ENCODE results near the gene EXT2. TPM values are rescaled to one million over a fixed set of nuclear protein-coding genes. Genes with fewer than 3 reads are reported as not detected.

EXT2 gene
- total and polyA plus RNA-seq, 8 donors: 14.4 to 36.3 (median 24.9) TPM

DNA sequence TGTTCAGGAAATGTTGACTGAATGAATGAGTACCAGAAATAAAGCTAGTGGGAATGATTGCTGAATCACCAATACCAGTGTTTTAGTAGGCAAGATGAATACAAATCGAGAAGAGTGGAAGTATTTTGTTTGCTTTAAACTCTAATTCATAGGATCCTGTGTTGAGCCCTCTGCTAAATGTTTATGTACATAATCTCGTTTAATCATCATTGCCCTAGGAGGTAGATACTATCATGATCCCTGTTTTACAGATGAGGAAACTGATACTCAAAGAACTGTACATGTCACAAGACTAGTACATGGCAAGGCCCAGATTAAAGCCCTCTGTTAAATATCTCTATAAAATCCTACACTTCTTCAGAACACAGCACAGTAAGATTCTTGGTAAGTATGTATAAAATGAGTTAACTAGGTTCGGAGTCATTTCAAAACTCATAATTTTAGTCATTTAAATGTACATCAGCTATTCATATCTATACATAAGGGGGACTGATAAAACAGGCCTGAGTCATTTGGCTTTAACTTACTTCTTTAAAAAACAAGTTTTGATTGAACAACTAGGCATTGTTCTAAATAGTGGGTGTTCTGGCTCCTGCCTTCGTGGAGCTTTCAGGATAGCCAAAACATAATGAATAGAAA is 97.1 kb downstream of the EXT2 start:
- 80 to 87% methylated on average over 4 of the region's 4 CpGs for WGBS, 2 donors
- no peak for ATAC-seq
- no peaks in the 10 kb centered on the region for H3K4me1 ChIP-seq

DNA sequence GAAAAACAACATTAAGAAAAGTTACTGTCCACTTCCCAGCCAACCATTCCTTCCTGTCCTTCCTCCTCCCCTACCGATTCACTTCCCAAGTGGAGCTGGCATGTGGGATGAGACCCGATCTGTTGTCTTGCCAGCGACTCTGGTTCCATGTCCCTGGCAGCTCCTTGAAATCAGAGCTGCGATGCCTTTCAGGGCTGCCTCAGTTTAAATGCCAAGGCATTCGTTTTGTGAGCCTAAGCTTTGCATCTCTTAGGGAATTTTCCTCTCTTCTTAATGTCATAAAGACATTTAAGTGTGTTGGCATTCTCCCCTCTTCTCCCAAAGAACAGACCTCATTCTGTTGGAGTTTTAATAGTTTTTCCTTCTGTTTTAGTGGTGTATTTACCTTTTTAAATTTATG is 98.4 kb downstream of the EXT2 start:
- no peaks in the 10 kb centered on the region for H3K36me3 ChIP-seq
- H3K4me3 ChIP-seq: no peak overlapping the region
- WGBS, 2 donors: 95 to 97% methylated on average over 5 of the region's 5 CpGs
- H3K27me3 ChIP-seq: no peaks in the 10 kb centered on the region
- TF ChIP-seq, protein P1, sequence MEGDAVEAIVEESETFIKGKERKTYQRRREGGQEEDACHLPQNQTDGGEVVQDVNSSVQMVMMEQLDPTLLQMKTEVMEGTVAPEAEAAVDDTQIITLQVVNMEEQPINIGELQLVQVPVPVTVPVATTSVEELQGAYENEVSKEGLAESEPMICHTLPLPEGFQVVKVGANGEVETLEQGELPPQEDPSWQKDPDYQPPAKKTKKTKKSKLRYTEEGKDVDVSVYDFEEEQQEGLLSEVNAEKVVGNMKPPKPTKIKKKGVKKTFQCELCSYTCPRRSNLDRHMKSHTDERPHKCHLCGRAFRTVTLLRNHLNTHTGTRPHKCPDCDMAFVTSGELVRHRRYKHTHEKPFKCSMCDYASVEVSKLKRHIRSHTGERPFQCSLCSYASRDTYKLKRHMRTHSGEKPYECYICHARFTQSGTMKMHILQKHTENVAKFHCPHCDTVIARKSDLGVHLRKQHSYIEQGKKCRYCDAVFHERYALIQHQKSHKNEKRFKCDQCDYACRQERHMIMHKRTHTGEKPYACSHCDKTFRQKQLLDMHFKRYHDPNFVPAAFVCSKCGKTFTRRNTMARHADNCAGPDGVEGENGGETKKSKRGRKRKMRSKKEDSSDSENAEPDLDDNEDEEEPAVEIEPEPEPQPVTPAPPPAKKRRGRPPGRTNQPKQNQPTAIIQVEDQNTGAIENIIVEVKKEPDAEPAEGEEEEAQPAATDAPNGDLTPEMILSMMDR (IDR thresholded peaks at IDR 0.05): no peak
- H3K4me1 ChIP-seq: no peaks in the 10 kb centered on the region
- no peak for DNase-seq
- intact Hi-C loops (cut with DNase I): no loop called here
- no peak for FAIRE-seq
- H3K27ac ChIP-seq: no peak overlapping the region
- ATAC-seq: no peak
- H3K9me3 ChIP-seq: no peaks in the 10 kb centered on the region

More for the DNA sequence above, 97.1 kb downstream of the EXT2 start:
- intact Hi-C loops (cut with DNase I): no loop called here
- H3K9me3 ChIP-seq: no peaks in the 10 kb centered on the region
- FAIRE-seq (no peak), DNase-seq (no peak)
- H3K36me3 ChIP-seq: no peaks in the 10 kb centered on the region
- TF ChIP-seq, protein P1 (IDR thresholded peaks at IDR 0.05): no peak
- no peak overlapping the region for H3K4me3 ChIP-seq
- H3K27ac ChIP-seq: no peak overlapping the region
- H3K27me3 ChIP-seq: no peaks in the 10 kb centered on the region

DNA sequence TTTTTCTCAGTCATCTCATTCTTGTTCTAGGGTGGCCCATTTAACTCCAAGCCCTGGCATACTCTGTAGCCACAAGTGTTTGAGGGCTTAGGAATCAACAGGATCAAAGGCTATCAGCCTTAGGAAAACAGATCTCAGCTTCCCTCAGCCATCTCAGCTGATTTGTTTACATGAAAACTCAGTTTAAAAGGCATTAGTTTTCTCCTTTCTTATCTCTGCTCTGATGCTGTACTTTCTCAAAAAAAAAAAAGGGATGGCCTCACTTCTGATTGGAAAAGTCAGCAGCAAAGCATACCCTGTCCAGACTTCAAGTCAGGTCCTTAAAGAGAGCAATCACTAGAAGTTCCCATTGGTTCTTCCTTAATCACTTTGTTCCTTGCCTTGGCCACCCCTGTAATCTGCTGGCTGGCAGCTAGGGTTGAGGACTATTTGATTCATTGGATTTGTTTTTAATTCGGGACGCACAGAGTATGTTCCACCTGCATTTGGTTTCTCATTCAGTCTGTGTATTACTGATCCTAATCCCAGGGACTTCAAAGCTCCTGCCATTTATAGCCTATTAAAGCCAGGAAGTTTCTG is 102.8 kb downstream of the EXT2 start:
- no peaks in the 10 kb centered on the region for H3K36me3 ChIP-seq
- no peak overlapping the region for H3K27ac ChIP-seq
- no peaks in the 10 kb centered on the region for H3K27me3 ChIP-seq
- intact Hi-C loops (cut with DNase I): no loop called here
- H3K9me3 ChIP-seq: no peaks in the 10 kb centered on the region
- FAIRE-seq: no peak
- ATAC-seq: no peak
- no peak overlapping the region for H3K4me3 ChIP-seq
- no peak for DNase-seq
- 79 to 80% methylated on average over 2 of the region's 2 CpGs for WGBS, 2 donors
- TF ChIP-seq, protein P1 (IDR thresholded peaks at IDR 0.05): no peak
- H3K4me1 ChIP-seq: no peaks in the 10 kb centered on the region

DNA sequence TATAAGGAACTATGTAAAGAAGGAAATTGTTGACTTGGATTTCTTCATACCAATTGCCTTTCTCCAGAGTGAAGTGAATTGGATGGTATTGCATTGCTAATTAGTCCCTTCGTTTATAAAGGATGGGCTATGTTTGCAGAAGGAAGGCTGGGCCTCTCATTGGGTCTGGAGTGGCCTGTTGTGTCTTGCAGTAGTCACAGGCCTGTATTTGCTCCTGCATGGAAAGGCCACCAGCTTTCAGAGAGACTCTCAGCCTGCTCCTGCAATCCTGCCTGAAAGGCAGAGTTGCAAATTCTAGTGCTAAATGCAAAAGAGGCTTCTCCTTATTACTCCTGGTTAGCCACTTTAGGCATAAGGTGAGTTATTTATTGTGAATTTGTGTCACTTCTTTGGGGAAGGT is 103.8 kb downstream of the EXT2 start:
- FAIRE-seq: no peak
- Histone ChIP-seq H3K4me3 (no peak overlapping the region), H3K27ac (no peak overlapping the region), H3K4me1 (no peaks in the 10 kb centered on the region), H3K36me3 (no peaks in the 10 kb centered on the region), H3K27me3 (no peaks in the 10 kb centered on the region), H3K9me3 (no peaks in the 10 kb centered on the region)
- DNase-seq: no peak
- no peak for ATAC-seq
- WGBS, 2 donors: 84 to 95% methylated on average over 1 of the region's 1 CpG
- intact Hi-C loops (cut with DNase I): no loop called here
- TF ChIP-seq, protein P1 (IDR thresholded peaks at IDR 0.05): no peak

DNA sequence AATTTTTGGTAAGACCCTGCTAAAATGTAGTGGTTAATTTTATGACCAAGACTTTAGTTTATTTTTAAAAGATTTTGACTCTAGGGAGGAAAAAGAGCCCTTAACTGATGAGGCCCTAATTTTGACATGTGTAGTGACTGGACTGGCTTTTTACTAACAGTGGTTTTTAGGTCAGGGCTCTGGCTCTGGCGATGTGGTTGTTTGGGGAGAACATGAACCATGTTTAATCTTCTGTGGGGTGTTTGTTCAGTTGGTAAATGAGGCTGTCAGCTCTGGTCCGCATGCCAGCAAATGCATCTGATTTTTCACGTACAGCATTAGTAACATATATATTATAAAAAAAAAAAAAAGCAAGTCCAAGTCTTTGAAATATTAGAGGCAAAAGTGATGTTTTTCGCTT is 104.3 kb downstream of the EXT2 start:
- Histone ChIP-seq H3K27ac (no peak overlapping the region), H3K27me3 (no peaks in the 10 kb centered on the region), H3K4me3 (no peak overlapping the region), H3K36me3 (no peaks in the 10 kb centered on the region), H3K9me3 (no peaks in the 10 kb centered on the region), H3K4me1 (no peaks in the 10 kb centered on the region)
- WGBS, 2 donors: 74 to 76% methylated on average over 4 of the region's 4 CpGs
- ATAC-seq: no peak
- FAIRE-seq: no peak
- TF ChIP-seq, protein P1 (IDR thresholded peaks at IDR 0.05): no peak
- no peak for DNase-seq
- intact Hi-C loops (cut with DNase I): no loop called here

Measured in pancreas (tissue), 10 donors.